OCI-LY3 (cell line): Measurements from ENCODE around the gene CCDC141.

Experiments
- CTCF ChIP-seq: fragments of 200-600, 300-600 bp; sonication (generic); IDR thresholded peaks from 2 replicates; pipeline ENCODE4 v1.5.1; 2014; ENCODE audit warnings: antibody characterized with exemption, low read length, low read depth
- EZH2phosphoT487 ChIP-seq: fragments of 200-600 bp; shearing (Covaris generic); IDR thresholded peaks from 2 replicates; pipeline ENCODE4 v1.6.1; 2018; ENCODE audit warnings: antibody characterized with exemption, mixed run types, low read depth

- TF ChIP-seq CTCF (no peak), EZH2phosphoT487 (no peak)
These were observed 69.1 kb downstream of the CCDC141 start for GRCh38 chr2:178980815-178981214.
